Naive thymus-derived CD8-positive, alpha-beta T cell (primary cell): ENCODE data around the gene HNRNPA2B1. TPM values are rescaled to one million over a fixed set of nuclear protein-coding genes. Genes with fewer than 3 reads are reported as not detected.

Experiments used
- ATAC-seq, 2 donors: fragments of 150-1000 bp; cut with Tn5 transposase in 1 of 2; sonication (Bioruptor Pico), chemical (Tn5 transposase) in 1 of 2; 1 replicate in 1 of 2; 2 replicates in 1 of 2; pipeline ENCODE4 v1.10.0; 2021; ENCODE audit warnings: mild to moderate bottlenecking in 2 of 2, moderate library complexity in 2 of 2
- POLR2A ChIA-PET: fragments of 350-600 bp; sonication (Branson Sonifier 250); formaldehyde crosslinking; loops from one replicate; lab custom pipeline; 2021; ENCODE audit warnings: antibody characterized with exemption; lab: Charles Lee
- DNase-seq, 10 donors: peaks; one replicate each; pipeline versions ENCODE4 v3.0.0 to v3.0.0-alpha.2; 2020 to 2022
- H3K27ac Mint-ChIP-seq, 10 donors: one replicate each; pipeline ENCODE4 v1.8.0; 2020 to 2022; ENCODE audit warnings: mild to moderate bottlenecking in 10 of 10, mixed read lengths in 10 of 10, moderate library complexity in 4 of 10, inconsistent platforms in 1 of 10
- H3K27me3 Mint-ChIP-seq, 5 donors: one replicate each; pipeline ENCODE4 v1.8.0; 2021 to 2022; ENCODE audit warnings: mixed read lengths in 5 of 5
- H3K36me3 Mint-ChIP-seq, 3 donors: one replicate each; pipeline ENCODE4 v1.8.0; 2020 to 2022; ENCODE audit warnings: mixed read lengths in 3 of 3, mild to moderate bottlenecking in 2 of 3, inconsistent platforms in 1 of 3
- H3K4me1 Mint-ChIP-seq, 4 donors: one replicate each; pipeline ENCODE4 v1.8.0; 2021 to 2022; ENCODE audit warnings: mixed read lengths in 4 of 4
- H3K4me3 Mint-ChIP-seq, 10 donors: one replicate each; pipeline ENCODE4 v1.8.0; 2020 to 2022; ENCODE audit warnings: mild to moderate bottlenecking in 10 of 10, mixed read lengths in 10 of 10, moderate library complexity in 6 of 10, inconsistent platforms in 1 of 10
- H3K9me3 Mint-ChIP-seq, 9 donors: one replicate each; pipeline ENCODE4 v1.8.0; 2020 to 2022; ENCODE audit warnings: mixed read lengths in 9 of 9, mild to moderate bottlenecking in 3 of 9, inconsistent platforms in 1 of 9, moderate library complexity in 1 of 9
- polyA plus RNA-seq, 3 donors: library from polyadenylated mRNA; unstranded; fragments of 300-500 nt; fragmentation: Illumina TruSeq; gene quantifications; one replicate each; pipeline ENCODE4 v1.2.3, GENCODE V29; 2021
- total RNA-seq, 8 experiments: library from RNA in 2 of 8; stranded (reverse) in 2 of 8; gene quantifications; one replicate each; pipeline ENCODE4 v1.2.3 and lab custom pipeline; 2021 to 2026

The HNRNPA2B1 gene
- total RNA-seq (100 to 1,000 TPM; 504 to 555 TPM), polyA plus RNA-seq (100 to 1,000 TPM; 506 to 789 (median 577) TPM), total RNA-seq (lab: John Stamatoyannopoulos, UW) (584 to 913 (median 672) reads per million in 6 experiments)

DNA sequence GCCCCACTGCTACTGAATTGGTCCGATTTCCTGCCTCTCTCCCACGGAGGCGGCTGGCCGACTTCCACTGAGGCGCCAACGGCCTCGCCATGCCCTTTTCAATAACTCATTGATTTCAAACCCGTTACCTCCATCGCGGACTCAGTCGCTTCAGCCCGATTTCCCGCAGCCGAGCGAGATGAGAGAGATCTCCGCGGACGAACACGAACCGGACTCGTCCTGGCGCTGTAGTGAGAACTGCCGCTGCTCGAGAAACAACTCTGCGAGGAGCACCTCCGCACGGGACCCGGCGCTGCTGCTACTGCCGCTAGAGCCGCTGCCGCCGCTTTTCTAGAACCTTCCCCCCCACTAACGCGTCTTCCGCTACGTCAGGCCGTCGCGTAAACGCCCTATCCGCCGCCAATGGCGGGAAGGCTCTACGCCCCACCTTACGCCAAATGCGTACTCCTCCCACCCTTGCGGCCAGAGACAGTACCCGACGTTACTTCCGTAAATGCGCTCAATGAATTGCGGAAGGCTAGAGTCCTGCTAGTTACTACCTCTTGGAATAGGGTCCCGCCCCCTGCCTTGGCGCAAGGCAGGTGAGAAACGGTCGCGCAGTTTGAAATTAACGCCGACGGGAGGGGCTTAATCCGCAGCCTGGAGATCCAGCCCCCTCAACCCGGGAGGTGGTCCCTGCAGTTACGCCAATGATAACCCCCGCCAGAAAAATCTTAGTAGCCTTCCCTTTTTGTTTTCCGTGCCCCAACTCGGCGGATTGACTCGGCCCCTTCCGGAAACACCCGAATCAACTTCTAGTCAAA lies at the start of gene HNRNPA2B1:
TSS of gene HNRNPA2B1 (minus strand) at position 303 of the 803 bp plus-strand sequence. CDS start at position 134, 169 bp downstream.
- H3K36me3 Mint-ChIP-seq = peaks cover 38 to 66% (median 44%) of the 10 kb centered on the region in 3 donors
- ATAC-seq (peak; percentile 74 to 78), DNase-seq (peak; percentile 89 to 100 (median 99))
- H3K9me3 Mint-ChIP-seq = peaks cover 0 to 5% (median 0%) of the 10 kb centered on the region in 9 donors
- peaks cover 0 to 9% (median 0%) of the 10 kb centered on the region in 5 donors for H3K27me3 Mint-ChIP-seq
- H3K4me3 Mint-ChIP-seq = peak within 1 kb of the TSS; percentile 96 to 100 (median 100)
- POLR2A ChIA-PET = interaction anchor here (0.6 to 9.8 kb wide), 36 partner anchors 8 to 1075 kb away, joined by 3 to 184 read pairs (median 6); partner anchors contain the start of genes CYCS, NFE2L3 and SNX10
- peak within 1 kb of the TSS; percentile 90 to 100 (median 100) for H3K27ac Mint-ChIP-seq
- peaks cover 29 to 58% (median 53%) of the 10 kb centered on the region in 4 donors for H3K4me1 Mint-ChIP-seq

DNA sequence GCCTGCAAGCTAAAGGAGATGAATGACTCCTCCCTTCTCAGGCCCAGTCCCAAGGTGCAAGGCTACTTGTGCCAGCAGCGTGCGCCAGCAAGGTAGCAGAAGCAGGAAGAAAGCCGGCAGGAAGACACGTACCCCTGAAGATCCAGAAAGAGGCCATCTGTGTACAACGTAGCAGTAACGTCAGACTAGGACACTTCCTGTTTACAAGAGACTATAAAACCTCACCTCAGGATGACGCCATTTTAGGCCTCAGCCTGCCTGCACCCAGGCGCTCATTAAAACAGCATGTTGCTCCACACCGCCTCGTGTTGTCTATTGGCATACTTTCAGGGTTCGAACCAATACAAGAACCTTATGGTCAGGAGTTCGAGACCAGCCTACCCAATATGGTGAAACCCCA lies 49.7 kb upstream of the HNRNPA2B1 start:
- ATAC-seq (peak in 1 of 2 donors; percentile 58), DNase-seq (peak in 3 of 10 donors; percentile 3 to 18 (median 3))
- Mint-ChIP-seq H3K27me3 (no peaks in the 10 kb centered on the region), H3K4me3 (no peak overlapping the region), H3K9me3 (no peaks in the 10 kb centered on the region), H3K4me1 (peaks cover 0 to 4% (median 1%) of the 10 kb centered on the region in 4 donors), H3K27ac (peak overlapping the region in 4 of 10 donors; percentile 26 to 74 (median 30)), H3K36me3 (no peaks in the 10 kb centered on the region)
- POLR2A ChIA-PET = no interaction called here

DNA sequence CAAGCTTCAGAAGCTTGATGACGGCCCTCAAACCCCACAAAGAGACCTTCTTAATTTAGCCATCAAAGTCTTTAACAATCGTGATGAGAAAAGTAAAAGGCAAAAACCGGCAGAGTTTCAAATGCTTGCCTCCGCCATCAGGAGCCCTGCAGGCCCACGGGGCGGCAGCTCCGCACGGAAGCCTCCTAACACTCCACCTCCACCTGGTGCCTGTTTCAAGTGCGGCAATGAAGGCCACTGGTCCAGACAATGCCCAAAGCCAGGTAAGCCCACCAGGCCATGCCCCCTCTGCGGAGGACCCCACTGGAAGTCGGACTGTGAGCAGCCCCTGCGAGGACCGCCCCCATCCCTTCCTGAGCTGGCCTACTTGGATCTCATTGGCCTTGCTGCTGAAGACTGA lies 44.6 kb upstream of the HNRNPA2B1 start:
- POLR2A ChIA-PET = no interaction called here

DNA sequence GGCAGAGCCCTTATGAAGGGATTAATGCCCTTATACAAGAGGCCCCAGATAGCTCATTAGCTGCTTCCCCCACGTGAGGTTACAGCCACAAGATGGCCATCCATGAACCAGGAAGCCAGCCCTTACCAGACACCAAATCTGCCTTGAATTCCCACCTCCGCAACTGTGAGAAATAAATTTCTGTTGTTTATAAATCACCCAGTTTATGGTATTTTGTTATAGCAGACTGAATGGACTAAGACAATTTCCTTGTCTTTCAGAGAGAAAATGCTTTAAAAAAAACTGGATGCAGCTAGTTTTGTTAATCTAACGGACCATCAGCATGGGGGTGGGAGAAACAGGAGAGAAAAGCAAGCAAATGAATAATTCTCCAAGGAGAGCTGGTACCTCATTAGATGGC lies 37.5 kb upstream of the HNRNPA2B1 start:
- no peak for ATAC-seq
- no peaks in the 10 kb centered on the region for H3K9me3 Mint-ChIP-seq
- no peaks in the 10 kb centered on the region for H3K36me3 Mint-ChIP-seq
- DNase-seq = no peak
- peaks cover 0 to 6% (median 1%) of the 10 kb centered on the region in 5 donors for H3K27me3 Mint-ChIP-seq
- H3K27ac Mint-ChIP-seq = no peak overlapping the region
- no peaks in the 10 kb centered on the region for H3K4me1 Mint-ChIP-seq
- H3K4me3 Mint-ChIP-seq = no peak overlapping the region
- POLR2A ChIA-PET = no interaction called here

More for the DNA sequence above, 44.6 kb upstream of the HNRNPA2B1 start:
- Mint-ChIP-seq H3K27ac (no peak overlapping the region), H3K4me1 (peaks cover 0 to 4% (median under 1%) of the 10 kb centered on the region in 4 donors), H3K36me3 (no peaks in the 10 kb centered on the region), H3K9me3 (no peaks in the 10 kb centered on the region), H3K4me3 (no peak overlapping the region), H3K27me3 (peaks cover 0 to 2% (median 0%) of the 10 kb centered on the region in 5 donors)
- no peak for DNase-seq
- no peak for ATAC-seq

DNA sequence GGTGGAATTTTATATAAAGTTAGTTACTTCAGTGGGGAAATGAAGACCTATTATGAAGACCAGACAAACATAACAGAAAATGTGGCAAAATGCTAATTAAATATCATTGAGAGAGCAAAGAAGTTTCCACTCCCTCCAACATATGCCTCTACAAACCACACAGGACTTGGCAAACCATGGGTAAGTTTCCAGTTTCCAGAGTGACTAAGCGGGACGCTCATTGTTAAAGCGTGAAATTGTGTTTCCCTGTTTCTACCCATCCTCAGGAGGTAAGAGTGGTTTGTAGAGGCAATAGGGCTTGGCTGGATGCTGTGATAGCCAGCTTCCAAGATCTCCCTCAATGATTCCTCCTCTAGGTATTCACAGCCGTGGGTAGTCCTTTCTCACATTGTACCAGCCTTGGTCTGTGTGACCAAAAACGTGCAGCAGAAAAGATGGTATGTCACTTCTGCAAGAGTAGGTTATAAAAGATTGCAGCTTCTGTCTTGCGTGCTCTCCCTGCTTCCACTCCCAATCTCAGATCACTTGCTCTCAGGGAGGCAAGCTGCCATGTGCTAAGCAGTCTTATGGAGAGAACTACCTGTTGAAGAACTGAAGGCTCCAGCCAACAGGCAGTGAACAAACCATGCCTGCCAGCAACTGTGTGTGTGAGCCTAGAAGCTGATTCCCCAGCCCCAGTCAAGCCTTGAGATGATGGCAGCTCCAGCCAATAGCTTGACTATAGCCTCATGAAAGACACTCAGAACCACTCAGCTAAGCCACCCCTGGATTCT lies 36.7 kb upstream of the HNRNPA2B1 start:
- Mint-ChIP-seq H3K36me3 (no peaks in the 10 kb centered on the region), H3K27ac (peak overlapping the region in 1 of 10 donors; percentile 69), H3K4me1 (no peaks in the 10 kb centered on the region), H3K9me3 (no peaks in the 10 kb centered on the region), H3K27me3 (peaks cover 0 to 6% (median 0%) of the 10 kb centered on the region in 5 donors), H3K4me3 (no peak overlapping the region)
- ATAC-seq (no peak), DNase-seq (no peak)
- POLR2A ChIA-PET = no interaction called here

DNA sequence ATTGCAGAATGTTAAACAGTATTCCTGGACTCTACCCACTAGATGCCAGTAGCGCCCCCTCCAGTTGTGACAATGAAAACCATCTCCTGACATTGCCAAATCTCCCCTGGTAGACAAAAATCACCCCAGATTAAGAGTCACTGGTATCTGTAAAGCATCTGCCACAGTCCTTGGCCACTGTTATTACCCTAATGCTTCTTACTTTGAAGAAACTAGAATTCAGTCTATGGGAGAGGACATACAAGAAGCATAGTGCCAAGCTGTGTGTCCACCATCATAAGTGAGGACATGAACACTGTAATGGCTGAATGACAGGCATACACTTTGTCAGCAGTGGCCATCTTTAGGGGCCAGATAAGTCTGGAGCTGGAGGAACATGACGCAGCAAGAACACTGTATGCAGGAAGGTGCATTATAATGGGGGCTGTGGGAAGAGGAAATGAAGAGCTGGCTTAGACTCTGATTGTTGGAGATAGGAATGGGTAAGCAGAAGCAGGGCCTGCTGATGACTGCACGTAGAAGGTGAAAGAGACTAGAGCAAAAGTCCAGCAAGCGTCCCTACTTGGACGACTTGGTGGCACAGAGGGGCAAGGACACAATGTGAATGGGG lies 33.5 kb upstream of the HNRNPA2B1 start:
- H3K4me1 Mint-ChIP-seq = no peaks in the 10 kb centered on the region

DNA sequence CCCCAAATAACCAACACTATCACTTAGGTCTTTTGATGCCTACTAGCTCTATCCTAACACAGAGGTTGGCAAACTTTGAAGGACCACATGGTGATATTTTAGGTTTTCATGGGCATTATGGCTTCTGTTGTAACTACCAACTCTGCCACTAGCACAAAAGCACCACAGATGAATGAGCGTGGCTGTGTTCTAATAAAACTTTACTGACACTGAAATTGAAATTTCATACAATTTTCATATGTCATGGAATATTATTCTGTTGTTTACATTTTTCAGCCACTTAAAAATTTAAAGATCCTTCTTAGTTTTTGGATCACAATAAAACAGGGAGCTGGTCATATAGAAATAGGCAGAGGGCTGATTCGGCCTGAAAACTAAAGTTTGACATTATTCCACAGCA lies 27.4 kb upstream of the HNRNPA2B1 start:
- Mint-ChIP-seq H3K9me3 (no peaks in the 10 kb centered on the region), H3K4me1 (peaks cover 0 to 2% (median 0%) of the 10 kb centered on the region in 4 donors), H3K4me3 (no peak overlapping the region), H3K36me3 (no peaks in the 10 kb centered on the region), H3K27me3 (peaks cover 0 to 7% (median 1%) of the 10 kb centered on the region in 5 donors), H3K27ac (no peak overlapping the region)
- POLR2A ChIA-PET = no interaction called here
- ATAC-seq (no peak), DNase-seq (no peak)

More for the DNA sequence above, 33.5 kb upstream of the HNRNPA2B1 start:
- no peak for ATAC-seq
- Mint-ChIP-seq H3K27ac (no peak overlapping the region), H3K27me3 (peaks cover 0 to 6% (median 0%) of the 10 kb centered on the region in 5 donors), H3K9me3 (no peaks in the 10 kb centered on the region), H3K36me3 (no peaks in the 10 kb centered on the region), H3K4me3 (no peak overlapping the region)
- no peak for DNase-seq
- POLR2A ChIA-PET = interaction anchor here (0.6 to 0.8 kb wide), 2 partner anchors 25 to 284 kb away, joined by 3 to 4 read pairs; no protein-coding TSS in a partner anchor

DNA sequence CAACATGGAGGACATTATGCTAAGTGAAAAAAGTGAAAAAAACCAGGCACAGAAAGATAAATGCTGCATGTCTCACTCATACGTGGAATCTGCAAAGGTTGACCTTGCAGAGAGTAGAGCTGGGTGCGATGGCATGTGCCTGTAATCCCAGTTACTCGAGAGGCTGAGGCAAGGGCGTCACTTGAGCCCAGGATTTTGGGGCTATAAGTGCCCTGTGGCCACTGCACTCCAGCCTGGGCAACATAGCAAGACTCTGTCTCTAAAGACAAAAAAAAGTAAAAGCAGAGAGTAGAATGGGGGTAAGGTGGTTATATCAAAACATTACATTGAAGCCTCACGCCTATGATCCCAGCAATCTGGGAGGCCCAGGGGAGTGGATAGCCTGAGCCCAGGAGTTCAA lies 23.8 kb upstream of the HNRNPA2B1 start:
- Mint-ChIP-seq H3K4me1 (peaks cover 0 to 2% (median 0%) of the 10 kb centered on the region in 4 donors), H3K27me3 (peaks cover 0 to 7% (median 1%) of the 10 kb centered on the region in 5 donors), H3K4me3 (no peak overlapping the region), H3K9me3 (no peaks in the 10 kb centered on the region), H3K36me3 (no peaks in the 10 kb centered on the region), H3K27ac (no peak overlapping the region)
- POLR2A ChIA-PET = no interaction called here
- DNase-seq (no peak), ATAC-seq (no peak)

DNA sequence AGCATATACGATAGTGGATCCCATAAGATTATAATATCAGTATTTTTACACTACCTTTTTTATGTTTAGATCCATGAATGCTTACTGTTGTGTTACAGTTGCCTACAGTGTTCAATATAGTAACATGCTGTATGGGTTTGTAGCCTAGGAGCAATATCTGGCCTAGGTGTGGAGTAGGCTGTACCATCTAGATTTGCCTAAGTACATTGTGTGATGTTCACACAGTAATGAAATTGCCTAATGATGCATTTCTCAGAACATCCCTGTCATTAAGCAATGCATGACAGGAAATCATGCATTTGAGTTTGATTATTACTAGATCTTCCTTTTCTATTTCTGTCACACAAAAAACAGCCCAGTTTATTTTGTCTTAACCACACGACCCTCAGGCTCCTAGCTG lies 15.5 kb upstream of the HNRNPA2B1 start:
- H3K4me3 Mint-ChIP-seq = no peak overlapping the region
- DNase-seq = no peak
- POLR2A ChIA-PET = interaction anchor here (1.2 kb wide), 1 partner anchor 14 kb away, joined by 6 read pairs; the partner anchor contains the start of gene CBX3
- no peaks in the 10 kb centered on the region for H3K27me3 Mint-ChIP-seq
- H3K4me1 Mint-ChIP-seq = peaks cover 0 to 5% (median 4%) of the 10 kb centered on the region in 4 donors
- H3K36me3 Mint-ChIP-seq = peaks cover 0 to 28% (median 11%) of the 10 kb centered on the region in 3 donors
- no peak overlapping the region for H3K27ac Mint-ChIP-seq
- ATAC-seq = no peak
- H3K9me3 Mint-ChIP-seq = no peaks in the 10 kb centered on the region

DNA sequence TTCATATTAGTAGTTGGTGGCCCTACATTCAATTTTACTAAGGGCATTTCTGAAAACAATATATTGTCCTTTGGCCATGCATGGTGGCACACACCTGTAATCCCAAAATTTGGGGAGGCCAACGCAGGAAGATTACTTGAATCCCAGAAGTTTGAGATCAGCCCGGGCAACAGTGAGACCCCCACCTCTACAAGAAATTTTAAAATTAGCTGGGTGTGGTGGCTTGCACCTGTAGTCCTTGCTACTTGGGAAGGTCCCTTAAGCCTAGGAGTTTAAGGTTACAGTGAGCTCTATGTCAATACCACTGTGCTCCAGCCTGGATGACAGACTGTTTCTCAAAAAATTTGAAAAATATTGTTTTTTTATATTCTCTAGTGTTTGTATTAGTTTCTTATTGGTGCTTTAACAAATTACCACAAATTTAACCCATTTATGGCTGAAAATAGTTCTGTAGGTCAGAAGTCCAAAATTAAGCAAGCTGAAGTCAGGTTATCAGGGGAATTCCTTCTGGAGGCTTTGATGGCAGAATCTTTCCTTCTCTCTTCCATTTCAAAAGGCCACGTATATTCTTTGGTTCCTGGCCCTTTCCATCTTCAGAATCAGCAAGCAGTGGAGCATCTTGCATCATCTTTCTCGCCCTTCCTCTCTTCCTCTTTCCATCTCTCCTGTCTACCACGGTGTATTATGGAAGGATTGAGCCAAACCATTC lies 13.4 kb upstream of the HNRNPA2B1 start:
- peak overlapping the region in 1 of 10 donors; percentile 81 for H3K27ac Mint-ChIP-seq
- no peak for ATAC-seq

DNA sequence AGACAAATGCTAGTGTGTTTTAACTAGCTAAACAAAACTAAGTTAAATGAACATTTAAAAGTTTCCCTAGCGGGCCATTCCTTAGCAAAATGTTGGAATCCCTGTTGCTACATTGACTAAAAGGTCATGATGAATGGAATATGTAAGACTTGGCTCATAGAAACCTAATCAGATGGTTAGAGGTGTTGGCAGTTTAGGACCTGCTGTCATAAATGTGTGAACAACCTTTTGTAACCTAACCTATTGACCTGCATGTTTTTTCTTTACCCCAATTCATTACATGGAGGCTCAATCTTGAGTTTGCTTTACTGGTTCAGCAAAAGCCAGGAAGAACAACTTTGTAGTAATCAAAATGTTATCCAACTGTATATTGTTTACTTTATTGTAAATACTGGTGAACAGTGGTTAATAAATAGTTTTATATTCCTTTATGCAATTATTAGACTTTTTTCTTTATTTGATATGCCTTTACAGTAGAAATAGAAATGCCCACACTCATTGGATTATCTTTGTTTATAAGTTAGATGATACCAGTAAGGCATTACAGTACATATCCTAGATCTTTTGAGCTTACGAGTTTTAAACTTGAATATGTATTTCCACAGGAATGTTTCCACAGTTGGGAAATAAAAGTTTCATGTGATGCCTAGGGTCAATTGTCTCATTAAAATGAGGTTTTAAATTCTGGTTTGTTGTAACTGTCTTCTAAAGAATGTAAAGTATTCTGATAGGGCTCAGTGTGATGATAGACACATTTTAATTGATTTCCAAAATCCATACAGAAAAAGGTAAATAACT lies 12.6 kb upstream of the HNRNPA2B1 start:
- DNase-seq = no peak
- no peaks in the 10 kb centered on the region for H3K9me3 Mint-ChIP-seq
- H3K4me1 Mint-ChIP-seq = peaks cover 7 to 14% (median 10%) of the 10 kb centered on the region in 4 donors
- no peak overlapping the region for H3K4me3 Mint-ChIP-seq
- no peaks in the 10 kb centered on the region for H3K27me3 Mint-ChIP-seq
- POLR2A ChIA-PET = interaction anchor here (0.5 to 2.1 kb wide), 2 partner anchors 8 to 33 kb away, joined by 3 to 9 read pairs; no protein-coding TSS in a partner anchor
- ATAC-seq = no peak
- peak overlapping the region in 4 of 10 donors; percentile 19 to 53 (median 38) for H3K27ac Mint-ChIP-seq
- H3K36me3 Mint-ChIP-seq = peaks cover 0 to 54% (median 15%) of the 10 kb centered on the region in 3 donors

More for the DNA sequence above, 13.4 kb upstream of the HNRNPA2B1 start:
- Mint-ChIP-seq H3K27me3 (no peaks in the 10 kb centered on the region), H3K4me1 (peaks cover 7 to 14% (median 10%) of the 10 kb centered on the region in 4 donors), H3K9me3 (no peaks in the 10 kb centered on the region), H3K36me3 (peaks cover 0 to 48% (median 15%) of the 10 kb centered on the region in 3 donors), H3K4me3 (no peak overlapping the region)
- POLR2A ChIA-PET = interaction anchor here (0.5 to 2.1 kb wide), 4 partner anchors 9 to 321 kb away, joined by 3 to 9 read pairs (median 5); partner anchors contain the start of gene CBX3
- no peak for DNase-seq
